Gastrocnemius medialis (tissue), 4 donors: ENCODE results near the gene DLGAP5.

Source experiments
- CTCF ChIP-seq, 5 experiments: fragments of 450-650 bp in 3 of 5; fragments of 200-600 bp in 2 of 5; sonication (generic) in 2 of 5; IDR thresholded peaks in 4 of 5; conservative IDR thresholded peaks in 1 of 5; 1 replicate in 4 of 5; 2 replicates in 1 of 5; pipeline ENCODE4 v1.5.1; 2016 to 2019; ENCODE audit warnings: antibody characterized with exemption in 5 of 5, mild to moderate bottlenecking in 3 of 5, moderate library complexity in 3 of 5
- POLR2A ChIP-seq, 2 donors: fragments of 450-650 bp; IDR thresholded peaks; one replicate each; pipeline ENCODE4 v1.6.1; 2017; ENCODE audit warnings: antibody characterized with exemption in 2 of 2, mild to moderate bottlenecking in 2 of 2, moderate library complexity in 2 of 2

GRCh38 chr14:55194656-55195355, 3.4 kb upstream of the DLGAP5 start:
- no peak for TF ChIP-seq CTCF (IDR thresholded peaks at IDR 0.05 in 4 of 5, conservative IDR thresholded peaks at IDR 0.05 in 1 of 5)
- no peak for TF ChIP-seq POLR2A (IDR thresholded peaks at IDR 0.05)
